Medulla oblongata (tissue), 1 donor: ENCODE measurements around the gene KIF13A.
"Not testable (repeated sequence)": the region's sequence is repeated elsewhere in the genome, so short reads cannot be mapped to it uniquely, and the experiment has no call there.

Source experiments
- DNase-seq: peaks from one replicate; pipeline ENCODE4 v3.0.0-alpha.2; 2015; ENCODE audit errors: extremely low spot score

Gene KIF13A

DNA sequence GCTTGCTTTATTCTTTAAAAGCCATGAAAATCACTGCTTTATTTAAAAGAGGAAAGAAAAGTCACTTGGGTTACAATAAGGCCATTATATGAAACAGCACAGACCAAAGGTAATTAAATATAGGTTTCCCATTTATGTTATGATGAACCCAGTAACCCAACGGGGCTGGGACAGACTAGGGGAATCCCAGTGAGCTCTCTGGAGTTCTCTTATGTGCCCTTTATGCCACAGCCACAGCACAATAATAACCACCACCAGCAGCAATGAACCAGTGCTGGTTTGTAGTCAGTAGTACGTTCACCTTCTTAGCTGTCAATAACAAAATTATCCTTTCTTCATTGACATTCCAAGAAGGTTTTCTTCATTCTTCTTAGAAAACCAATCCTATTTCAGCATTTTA, 87.4 kb downstream of the KIF13A start:
- DNase-seq, result no peak

DNA sequence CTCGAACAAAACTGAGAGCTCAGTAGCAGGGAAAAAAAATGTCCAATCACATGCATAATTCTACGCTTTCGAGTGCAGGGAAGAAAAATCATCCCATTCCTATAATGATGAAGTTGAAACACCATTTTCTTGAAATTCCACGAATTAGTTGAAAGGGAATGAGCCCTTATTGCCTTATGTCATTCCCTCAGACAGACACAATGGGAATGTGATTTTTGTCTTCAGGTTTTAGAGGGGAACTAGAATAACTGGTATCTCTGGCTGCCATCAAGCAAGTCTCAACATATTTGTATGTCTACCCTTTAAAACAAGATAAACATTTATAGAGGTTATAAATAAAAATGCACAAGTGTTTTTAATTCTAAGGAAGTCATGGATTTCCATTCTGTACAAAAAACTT, 87.9 kb downstream of the KIF13A start:
- no peak for DNase-seq

DNA sequence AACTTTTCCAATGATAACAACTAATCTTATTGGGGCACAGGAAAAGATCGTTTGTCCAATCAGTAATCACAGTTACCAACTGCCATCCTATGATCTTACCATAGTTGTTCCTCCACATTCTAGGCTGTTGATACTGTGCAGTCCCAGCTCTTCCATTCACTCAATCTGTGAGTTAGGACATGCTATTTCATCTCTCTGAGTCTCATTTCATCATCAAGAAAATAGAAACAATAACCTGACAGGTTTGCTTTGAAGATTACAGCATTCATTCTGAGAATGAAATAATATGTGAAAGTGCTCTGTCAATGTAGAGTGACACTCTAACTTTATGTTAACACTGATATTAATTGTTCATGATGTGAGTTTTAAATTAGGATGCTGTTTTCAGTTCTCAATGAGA, 89.8 kb downstream of the KIF13A start:
- no peak for DNase-seq

DNA sequence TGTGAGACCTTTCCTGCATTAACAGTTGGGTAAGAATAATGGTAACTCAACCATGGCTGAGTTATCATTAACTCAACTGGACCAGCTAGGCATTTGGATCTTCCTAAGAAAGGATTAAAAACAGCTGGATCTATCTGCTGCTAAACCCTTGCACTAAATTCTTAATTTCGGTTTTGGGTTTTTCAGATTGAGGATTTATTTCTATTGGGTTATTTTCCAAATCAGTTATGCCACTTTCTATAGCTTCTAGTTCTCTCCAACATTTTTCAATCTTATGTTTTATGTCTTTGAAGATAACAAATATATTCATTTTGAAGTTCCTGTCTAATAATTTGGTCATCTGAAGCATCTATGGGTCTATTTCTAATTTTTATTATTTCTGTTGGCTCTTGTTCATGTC, 92.5 kb downstream of the KIF13A start:
- no peak for DNase-seq

DNA sequence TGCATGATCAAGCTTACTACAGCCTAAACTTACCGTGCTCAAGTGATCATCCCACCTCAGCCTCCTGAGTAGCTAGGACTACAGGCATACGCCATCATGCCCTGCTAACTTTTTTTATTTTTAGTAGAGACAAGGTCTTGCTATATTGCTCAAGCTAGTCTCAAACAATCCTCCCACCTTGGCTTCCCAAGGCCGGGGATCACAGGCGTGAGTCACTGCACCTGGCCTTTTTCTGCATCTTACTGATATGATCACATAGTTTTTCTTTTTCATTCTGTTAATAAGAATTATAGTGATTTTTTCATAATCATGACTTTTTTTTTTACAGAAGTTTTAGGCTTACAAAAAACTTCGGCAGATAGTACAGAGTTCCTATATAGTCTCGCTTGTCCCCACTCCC, 93.2 kb downstream of the KIF13A start:
- DNase-seq, result no peak

- DNase-seq, result no peak
Measured at GRCh38 chr6:17892097-17892686, 95.2 kb downstream of the KIF13A start.

GRCh38 chr6:17890309-17890708, 97.1 kb downstream of the KIF13A start:
- no peak for DNase-seq

DNA sequence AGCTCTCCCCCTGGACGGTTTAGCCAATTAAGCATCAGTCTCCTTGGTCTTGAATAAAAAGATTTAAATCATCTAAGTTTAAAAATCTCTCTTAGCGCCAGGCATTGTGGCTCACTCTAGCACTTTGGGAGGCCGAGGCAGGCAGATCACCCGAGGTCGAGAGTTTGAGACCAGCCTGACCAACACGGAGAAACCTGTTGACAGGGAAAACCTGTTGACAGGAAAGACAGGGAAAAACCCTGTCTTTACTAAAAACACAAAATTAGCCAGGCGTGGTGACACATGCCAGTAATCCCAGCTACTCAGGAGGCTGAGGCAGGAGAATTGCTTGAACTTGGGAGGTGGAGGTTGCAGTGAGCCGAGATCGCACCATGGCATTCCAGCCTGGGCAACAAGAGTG, 97.7 kb downstream of the KIF13A start:
- not testable (repeated sequence) for DNase-seq

GRCh38 chr6:17886891-17887290, 100.5 kb downstream of the KIF13A start:
- no peak for DNase-seq

GRCh38 chr6:17885889-17886576, 101.4 kb downstream of the KIF13A start:
- no peak for DNase-seq

DNA sequence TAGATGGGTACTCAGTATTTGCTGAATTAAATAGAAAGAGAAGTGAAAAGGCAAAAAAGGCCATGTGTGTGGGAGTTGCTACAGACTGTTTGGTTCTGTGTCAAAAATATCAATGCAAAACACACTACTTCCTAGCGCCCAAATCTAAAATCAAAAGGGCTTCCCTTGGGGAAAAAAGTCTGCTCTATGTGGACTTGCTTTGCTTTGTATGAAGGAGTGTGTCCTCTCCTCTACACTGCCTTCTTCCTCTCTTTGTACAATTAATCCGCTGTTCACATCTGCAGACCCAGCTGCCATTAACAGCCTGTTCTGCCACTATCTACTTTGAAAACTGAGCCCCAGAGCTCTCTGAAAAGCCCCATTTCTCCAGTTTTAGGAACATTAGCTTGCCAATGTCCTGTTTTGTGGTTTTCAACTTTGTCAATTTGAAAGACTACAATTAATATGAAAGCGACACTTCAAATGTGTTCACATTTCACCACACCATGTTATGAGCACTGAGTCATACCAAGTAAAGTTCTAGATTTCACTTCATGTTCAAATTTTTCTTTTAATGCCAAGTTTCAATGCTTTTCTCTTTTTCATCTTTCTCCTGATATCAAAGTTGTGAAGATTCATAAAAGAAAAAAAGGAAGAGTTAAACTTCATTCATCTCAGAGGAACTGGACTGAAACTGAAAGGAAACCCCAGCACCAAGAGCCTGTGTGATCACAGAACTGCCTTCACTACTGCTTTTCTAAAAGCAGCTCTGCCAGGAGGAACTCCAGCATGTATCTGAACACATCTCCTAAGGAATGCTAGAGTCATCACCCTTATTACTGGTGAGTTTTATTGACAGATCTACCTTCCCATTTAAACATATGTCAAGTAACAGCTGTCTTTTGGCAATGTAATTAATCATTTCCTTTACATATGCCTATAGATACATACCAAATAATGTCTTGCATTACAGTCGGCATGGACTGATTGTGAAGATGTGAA, 102.6 kb downstream of the KIF13A start:
- DNase-seq, result peak; percentile 50

- DNase-seq, result no peak
Measured at GRCh38 chr6:17883665-17884497, 103.6 kb downstream of the KIF13A start.

DNA sequence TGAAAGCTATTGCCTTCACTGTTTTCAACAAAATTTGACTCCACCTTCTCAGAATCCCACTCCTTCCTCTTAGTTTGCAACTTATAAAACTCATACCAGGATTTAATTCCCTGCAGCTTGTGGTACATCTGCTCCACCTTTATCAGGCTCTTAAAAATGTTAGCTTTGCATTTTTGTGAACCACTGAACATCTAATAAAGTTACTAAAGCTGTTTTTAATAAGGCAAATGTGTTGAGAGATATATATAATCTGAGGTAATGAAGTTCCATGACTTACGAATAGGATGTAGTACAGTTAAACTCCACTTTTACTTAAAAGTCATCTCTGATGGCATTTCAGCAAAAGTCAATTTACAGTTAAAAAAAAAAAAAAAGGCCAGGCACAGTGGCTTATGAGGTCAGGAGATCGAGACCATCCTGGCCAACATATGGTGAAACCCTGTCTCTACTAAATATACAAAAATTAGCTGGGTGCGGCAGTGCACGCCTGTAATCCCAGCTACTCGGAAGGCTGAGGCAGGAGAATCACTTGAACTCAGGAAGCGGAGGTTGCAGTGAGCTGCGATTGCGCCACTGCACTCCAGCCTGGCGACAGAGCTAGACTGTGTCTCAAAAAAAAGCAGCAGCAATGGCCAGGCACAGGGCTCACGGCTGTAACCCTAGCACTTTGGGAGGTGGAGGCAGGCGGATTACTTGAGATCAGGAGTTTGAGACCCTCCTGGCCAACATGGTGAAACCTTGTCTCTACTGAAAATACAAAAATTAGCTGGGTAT, 106.2 kb downstream of the KIF13A start:
- DNase-seq, result no peak

DNA sequence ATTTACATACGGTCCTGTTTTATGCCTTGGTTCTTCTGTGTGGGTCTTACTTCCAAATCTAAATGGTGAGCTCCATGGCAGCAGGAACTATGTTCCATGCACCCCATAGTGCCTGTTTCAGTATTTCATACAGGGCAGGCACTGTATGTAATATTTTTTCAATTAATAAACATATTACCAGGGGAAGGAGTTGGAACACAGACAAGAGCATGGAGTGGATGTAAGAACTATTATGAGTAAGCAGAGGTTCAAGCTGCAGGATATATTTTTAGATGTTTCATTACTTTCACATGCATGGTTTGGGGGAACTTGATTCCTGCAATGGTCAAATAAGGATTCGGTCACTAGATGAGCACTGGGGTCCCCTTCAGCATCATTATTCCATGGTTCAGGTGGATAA, 108.3 kb downstream of the KIF13A start:
- DNase-seq, result no peak

DNA sequence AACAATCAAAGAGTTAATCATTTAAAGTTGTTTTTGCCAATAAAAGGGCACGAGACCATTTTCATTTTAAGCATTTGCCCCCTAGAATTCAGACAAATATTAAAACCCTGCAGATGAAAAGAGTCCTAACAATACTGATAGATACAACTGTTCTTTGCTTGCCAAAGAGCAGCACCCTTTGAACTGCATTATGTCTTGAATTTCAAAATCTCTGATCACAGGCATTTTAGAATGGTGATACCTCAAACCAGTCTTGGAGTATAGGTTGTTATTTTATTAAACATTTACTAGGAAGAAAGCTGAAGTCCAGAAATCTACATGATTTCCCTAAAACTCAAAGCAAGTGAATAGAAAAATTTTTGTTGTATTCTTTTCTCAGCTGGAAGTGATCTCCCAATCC, 108.7 kb downstream of the KIF13A start:
- no peak for DNase-seq

DNA sequence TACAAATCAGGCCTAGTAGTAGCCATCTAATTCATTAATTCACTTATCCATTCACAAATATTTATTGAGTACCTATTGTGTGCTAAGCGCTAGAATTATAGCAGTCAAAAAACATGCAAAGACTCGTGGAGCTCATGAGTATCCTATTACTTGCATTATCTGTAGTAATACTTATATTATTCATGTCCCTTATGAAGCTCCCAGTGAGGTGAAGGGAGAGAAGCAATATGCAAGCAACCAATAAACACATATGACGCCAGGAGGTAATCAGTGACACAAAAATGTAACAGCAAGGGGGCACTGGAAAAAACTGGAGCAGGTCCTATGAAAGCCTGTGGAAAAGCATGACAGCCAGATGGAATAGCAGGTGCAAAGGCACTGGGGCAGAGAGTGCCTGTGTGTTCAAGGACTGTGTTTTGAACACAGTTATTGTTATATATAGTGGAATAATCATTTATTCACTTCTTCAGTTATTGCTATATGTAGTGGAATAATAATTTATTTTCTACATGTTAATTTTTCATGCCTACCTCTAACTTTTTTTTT, 109.5 kb downstream of the KIF13A start:
- no peak for DNase-seq

DNA sequence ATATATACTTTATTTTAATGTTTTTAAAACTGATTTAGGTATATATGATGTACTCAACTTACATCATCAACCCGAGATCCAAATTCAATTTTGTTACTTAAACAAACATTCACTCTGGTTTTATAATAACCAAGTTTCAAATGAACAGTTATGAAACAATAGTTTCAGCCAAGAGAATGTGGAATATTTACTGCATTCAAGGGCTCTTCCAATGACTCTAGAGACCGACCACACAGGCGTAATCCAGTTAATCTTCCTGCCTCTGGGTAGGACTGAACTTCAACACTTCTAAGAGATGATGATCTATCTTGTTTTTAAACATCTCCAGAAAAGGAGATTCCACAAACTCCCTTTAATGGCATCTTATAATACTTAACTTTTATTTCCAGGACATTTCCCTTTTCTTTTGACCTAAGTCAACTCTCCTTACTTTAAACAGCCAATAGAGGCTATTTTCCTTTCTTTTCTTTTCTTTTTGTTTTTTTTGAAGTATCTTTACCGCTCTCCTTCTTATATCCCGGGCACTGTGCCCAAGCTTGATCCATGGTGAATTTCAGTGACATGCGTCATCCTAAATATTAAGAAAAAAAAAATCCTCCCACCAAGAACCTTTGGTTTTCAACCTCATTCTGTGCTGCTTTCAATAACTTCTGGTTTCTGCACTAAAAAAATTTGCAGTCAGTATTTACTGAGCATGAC, 110.1 kb downstream of the KIF13A start:
- DNase-seq, result no peak

DNA sequence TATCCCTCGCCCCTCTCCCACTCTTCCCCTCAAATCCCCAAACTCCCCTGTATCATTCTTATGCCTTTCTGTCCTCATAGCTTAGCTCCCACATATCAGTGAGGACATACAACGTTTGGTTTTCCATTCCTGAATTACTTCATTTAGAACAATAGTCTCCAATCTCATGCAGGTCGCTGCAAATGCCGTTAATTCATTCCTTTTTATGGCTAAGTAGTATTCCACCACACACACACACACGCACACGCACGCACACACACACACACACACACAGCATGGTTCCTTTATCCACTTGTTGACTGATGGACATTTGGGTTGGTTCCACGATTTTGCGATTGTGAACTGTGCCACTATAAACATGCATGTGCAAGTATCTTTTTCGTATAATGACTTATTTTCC, 112.7 kb downstream of the KIF13A start:
- DNase-seq, result no peak

DNA sequence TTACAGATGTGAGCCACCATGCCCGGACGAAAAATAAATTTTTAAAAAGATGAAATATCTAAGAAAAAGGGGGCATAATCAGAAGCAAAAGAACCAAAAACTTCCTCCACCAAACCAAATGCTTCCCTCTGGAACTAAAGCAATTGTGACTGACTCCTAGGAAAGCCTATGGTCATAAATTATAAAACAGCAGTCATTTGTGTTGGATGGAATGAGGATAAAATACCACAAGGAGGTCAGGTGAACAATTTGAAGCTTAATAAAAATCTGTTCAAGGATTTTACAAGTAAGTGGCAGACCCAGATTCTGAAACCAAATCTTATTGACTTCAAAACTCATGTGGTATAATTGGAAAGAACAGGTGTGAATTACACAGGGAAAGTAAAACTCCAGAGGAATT, 114.5 kb downstream of the KIF13A start:
- no peak for DNase-seq

- DNase-seq, result no peak
Measured at GRCh38 chr6:17871836-17872235, 115.6 kb downstream of the KIF13A start.
